Panc1 (cell line): ENCODE data around the gene IFNB1.

Source experiments
- POLR2AphosphoS5 ChIP-seq: IDR thresholded peaks from 2 replicates; pipeline ENCODE4 v1.6.1; 2012; ENCODE audit warnings: mild to moderate bottlenecking, low read depth, low read length, moderate library complexity
- REST ChIP-seq, 2 experiments: IDR thresholded peaks; 2 replicates each; pipeline ENCODE4 v1.6.1; 2011 to 2012; ENCODE audit warnings: low read depth in 2 of 2, control low read depth in 1 of 2, low read length in 1 of 2, mild to moderate bottlenecking in 1 of 2, moderate library complexity in 1 of 2; ENCODE audit not compliant: insufficient read depth in 1 of 2
- TF ChIP-seq, protein P1 (sequence below): fragments of 450-650 bp; IDR thresholded peaks from 2 replicates; pipeline ENCODE4 v1.5.1; 2017; ENCODE audit warnings: mild to moderate bottlenecking

DNA sequence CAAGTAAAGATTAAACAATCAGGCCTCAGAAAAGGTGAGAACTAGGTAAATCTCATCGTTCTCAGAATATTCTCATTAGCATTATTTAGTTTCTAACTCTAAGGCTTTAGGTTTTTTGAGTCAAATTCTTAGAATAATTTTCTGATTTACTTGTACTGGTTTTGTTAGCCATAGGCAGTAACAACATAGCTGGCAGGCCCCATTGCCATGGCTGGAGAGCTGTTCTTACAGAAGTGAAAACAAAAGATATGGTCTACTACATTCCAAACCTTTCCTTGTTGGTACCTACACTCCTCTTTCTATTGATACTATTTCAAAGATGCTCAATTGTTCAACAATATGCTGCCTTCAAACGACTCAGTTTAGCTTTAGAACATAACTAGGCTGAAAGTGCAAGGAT lies 36.6 kb upstream of the IFNB1 start:
- TF ChIP-seq POLR2AphosphoS5, result no peak
- TF ChIP-seq, protein P1, sequence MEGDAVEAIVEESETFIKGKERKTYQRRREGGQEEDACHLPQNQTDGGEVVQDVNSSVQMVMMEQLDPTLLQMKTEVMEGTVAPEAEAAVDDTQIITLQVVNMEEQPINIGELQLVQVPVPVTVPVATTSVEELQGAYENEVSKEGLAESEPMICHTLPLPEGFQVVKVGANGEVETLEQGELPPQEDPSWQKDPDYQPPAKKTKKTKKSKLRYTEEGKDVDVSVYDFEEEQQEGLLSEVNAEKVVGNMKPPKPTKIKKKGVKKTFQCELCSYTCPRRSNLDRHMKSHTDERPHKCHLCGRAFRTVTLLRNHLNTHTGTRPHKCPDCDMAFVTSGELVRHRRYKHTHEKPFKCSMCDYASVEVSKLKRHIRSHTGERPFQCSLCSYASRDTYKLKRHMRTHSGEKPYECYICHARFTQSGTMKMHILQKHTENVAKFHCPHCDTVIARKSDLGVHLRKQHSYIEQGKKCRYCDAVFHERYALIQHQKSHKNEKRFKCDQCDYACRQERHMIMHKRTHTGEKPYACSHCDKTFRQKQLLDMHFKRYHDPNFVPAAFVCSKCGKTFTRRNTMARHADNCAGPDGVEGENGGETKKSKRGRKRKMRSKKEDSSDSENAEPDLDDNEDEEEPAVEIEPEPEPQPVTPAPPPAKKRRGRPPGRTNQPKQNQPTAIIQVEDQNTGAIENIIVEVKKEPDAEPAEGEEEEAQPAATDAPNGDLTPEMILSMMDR, result no peak
- no peak for TF ChIP-seq REST (IDR thresholded peaks at IDR 0.05; ENCODE audit: insufficient read depth in 1 of 2, low read depth in 2 of 2, low read length in 1 of 2)
